ENCODE results near the gene ZNF132.

The ZNF132 gene

GRCh38 chr19:58479303-58479702 is 39.4 kb upstream of the ZNF132 start:
- no peak for TF ChIP-seq CTCF (IDR thresholded peaks at IDR 0.05; ENCODE audit: low read depth, low read length)
- H3K4me3 ChIP-seq (replicated peaks in 1 of 2; ENCODE audit: low read depth in 2 of 2, low read length in 2 of 2) = no peak overlapping the region
- no peak for DNase-seq (ENCODE audit: low read depth in 2 of 2)

- no peak for TF ChIP-seq CTCF (IDR thresholded peaks at IDR 0.05; ENCODE audit: low read depth, low read length)
- DNase-seq (ENCODE audit: low read depth in 2 of 2) = no peak
- H3K4me3 ChIP-seq (replicated peaks in 1 of 2; ENCODE audit: low read depth in 2 of 2, low read length in 2 of 2) = no peak overlapping the region
These were observed 37.9 kb upstream of the ZNF132 start for GRCh38 chr19:58477871-58478270.

- DNase-seq (ENCODE audit: low read depth in 2 of 2) = no peak
- H3K4me3 ChIP-seq (replicated peaks in 1 of 2; ENCODE audit: low read depth in 2 of 2, low read length in 2 of 2) = no peak overlapping the region
- TF ChIP-seq CTCF (IDR thresholded peaks at IDR 0.05; ENCODE audit: low read depth, low read length) = no peak
These were observed 37.2 kb upstream of the ZNF132 start for GRCh38 chr19:58477130-58477529.

GRCh38 chr19:58476498-58477015 is 36.6 kb upstream of the ZNF132 start:
- peak overlapping the region; percentile 62 to 70 for H3K4me3 ChIP-seq (replicated peaks in 1 of 2; ENCODE audit: low read depth in 2 of 2, low read length in 2 of 2)
- TF ChIP-seq CTCF (IDR thresholded peaks at IDR 0.05; ENCODE audit: low read depth, low read length) = no peak
- peak; percentile 27 to 29 for DNase-seq (ENCODE audit: low read depth in 2 of 2)

- peak; percentile 98 to 99 for DNase-seq (ENCODE audit: low read depth in 2 of 2)
- TF ChIP-seq CTCF (IDR thresholded peaks at IDR 0.05; ENCODE audit: low read depth, low read length) = no peak
- H3K4me3 ChIP-seq (replicated peaks in 1 of 2; ENCODE audit: low read depth in 2 of 2, low read length in 2 of 2) = peak within 1 kb of the TSS; percentile 62 to 70
These were observed 36.0 kb upstream of the ZNF132 start, which contains the start of gene ZNF446 for GRCh38 chr19:58475714-58476497. Gene ZNF446 (plus strand): TSS chr19:58476352. CDS start chr19:58477219, 867 bp downstream.

- DNase-seq (ENCODE audit: low read depth in 2 of 2) = no peak
- no peak for TF ChIP-seq CTCF (IDR thresholded peaks at IDR 0.05; ENCODE audit: low read depth, low read length)
- H3K4me3 ChIP-seq (replicated peaks in 1 of 2; ENCODE audit: low read depth in 2 of 2, low read length in 2 of 2) = peak overlapping the region; percentile 62 to 70
These were observed 35.2 kb upstream of the ZNF132 start for GRCh38 chr19:58474997-58475713.

Measured in cardiac fibroblast (primary cell).